CD14-positive monocyte (primary cell): Measurements from ENCODE around the gene CES2. TPM values are rescaled to one million over a fixed set of nuclear protein-coding genes. Genes with fewer than 3 reads are reported as not detected.

Source experiments
- DNase-seq, 3 donors: peaks; one replicate each; pipeline ENCODE4 v3.0.0-alpha.2; 2011 to 2022
- H2AFZ ChIP-seq: 2 replicates; pipeline ENCODE4 v1.6.0; 2012; ENCODE audit warnings: mild to moderate bottlenecking, low read depth, low read length, inconsistent platforms; ENCODE audit not compliant: insufficient read depth, poor library complexity, severe bottlenecking
- H3K27ac ChIP-seq, 2 donors: 1 replicate in 1 of 2; 2 replicates in 1 of 2; pipeline ENCODE4 v1.5.1; 2012 to 2013; ENCODE audit warnings: low read length in 2 of 2, control low read depth in 1 of 2, inconsistent platforms in 1 of 2, low read depth in 1 of 2, mild to moderate bottlenecking in 1 of 2
- H3K27me3 ChIP-seq, 2 donors: one replicate each; pipeline versions ENCODE4 v1.6.0 to v1.6.1; 2011 to 2013; ENCODE audit warnings: low read length in 2 of 2; ENCODE audit not compliant: control insufficient read depth in 2 of 2, insufficient read depth in 2 of 2
- H3K36me3 ChIP-seq, 2 donors: replicated peaks in 1 of 2; 1 replicate in 1 of 2; 2 replicates in 1 of 2; pipeline versions ENCODE4 v1.5.1 to v1.6.1; 2012 to 2013; ENCODE audit warnings: low read length in 2 of 2, control low read depth in 1 of 2, inconsistent platforms in 1 of 2, mild to moderate bottlenecking in 1 of 2; ENCODE audit not compliant: insufficient read depth in 2 of 2, control insufficient read depth in 1 of 2
- H3K4me1 ChIP-seq, 2 donors: 1 replicate in 1 of 2; 2 replicates in 1 of 2; pipeline versions ENCODE4 v1.5.1 to v1.6.1; 2012 to 2013; ENCODE audit warnings: low read length in 2 of 2, control low read depth in 1 of 2, inconsistent platforms in 1 of 2, mild to moderate bottlenecking in 1 of 2, moderate library complexity in 1 of 2; ENCODE audit not compliant: insufficient read depth in 2 of 2, control insufficient read depth in 1 of 2
- H3K4me2 ChIP-seq: replicated peaks from 2 replicates; pipeline ENCODE3; 2012; ENCODE audit warnings: low read length, moderate library complexity, mild to moderate bottlenecking; ENCODE audit not compliant: poor library complexity, severe bottlenecking; ENCODE audit errors: extremely low read depth
- H3K4me3 ChIP-seq, 3 experiments: fragments of 200-600 bp in 1 of 3; sonication (generic) in 1 of 3; replicated peaks in 1 of 3; 1 replicate in 2 of 3; 2 replicates in 1 of 3; pipeline ENCODE4 v1.5.1; 2011 to 2013; ENCODE audit warnings: low read length in 3 of 3, mild to moderate bottlenecking in 3 of 3, control low read depth in 2 of 3, low read depth in 2 of 3, inconsistent platforms in 1 of 3, moderate library complexity in 1 of 3
- H3K79me2 ChIP-seq: 2 replicates; pipeline ENCODE4 v1.6.0; 2012; ENCODE audit warnings: mild to moderate bottlenecking, control low read depth, inconsistent platforms, low read length, moderate library complexity; ENCODE audit not compliant: insufficient read depth
- H3K9ac ChIP-seq: 2 replicates; pipeline ENCODE4 v1.6.0; 2017; ENCODE audit warnings: low read length, mild to moderate bottlenecking; ENCODE audit not compliant: insufficient read depth, poor library complexity, severe bottlenecking
- H3K9me3 ChIP-seq, 2 donors: replicated peaks in 1 of 2; 1 replicate in 1 of 2; 2 replicates in 1 of 2; pipeline versions ENCODE4 v1.5.1 to v1.6.1; 2012 to 2013; ENCODE audit warnings: low read length in 2 of 2, control low read depth in 1 of 2; ENCODE audit not compliant: control insufficient read depth in 1 of 2, insufficient read depth in 1 of 2
- H4K20me1 ChIP-seq: 2 replicates; pipeline ENCODE4 v1.6.0; 2012; ENCODE audit warnings: mild to moderate bottlenecking, low read length, control low read depth, moderate library complexity; ENCODE audit not compliant: insufficient read depth
- H3K27ac Mint-ChIP-seq, 7 donors: one replicate each; pipeline ENCODE4 v1.8.0; 2020; ENCODE audit warnings: mild to moderate bottlenecking in 7 of 7, mixed read lengths in 7 of 7, moderate library complexity in 6 of 7, inconsistent platforms in 2 of 7
- H3K27me3 Mint-ChIP-seq, 3 donors: one replicate each; pipeline ENCODE4 v1.8.0; 2021 to 2022; ENCODE audit warnings: low read depth in 3 of 3, mild to moderate bottlenecking in 3 of 3, mixed read lengths in 3 of 3, moderate library complexity in 3 of 3, inconsistent platforms in 1 of 3
- H3K36me3 Mint-ChIP-seq, 2 donors: one replicate each; pipeline ENCODE4 v1.8.0; 2020; ENCODE audit warnings: mixed read lengths in 2 of 2, inconsistent platforms in 1 of 2, mild to moderate bottlenecking in 1 of 2
- H3K4me1 Mint-ChIP-seq: one replicate; pipeline ENCODE4 v1.8.0; 2020; ENCODE audit warnings: mild to moderate bottlenecking, mixed read lengths
- H3K4me3 Mint-ChIP-seq, 2 donors: one replicate each; pipeline ENCODE4 v1.8.0; 2020; ENCODE audit warnings: mild to moderate bottlenecking in 2 of 2, mixed read lengths in 2 of 2, moderate library complexity in 1 of 2
- H3K9me3 Mint-ChIP-seq, 7 donors: one replicate each; pipeline ENCODE4 v1.8.0; 2020 to 2022; ENCODE audit warnings: mixed read lengths in 7 of 7, mild to moderate bottlenecking in 6 of 7, moderate library complexity in 6 of 7, inconsistent platforms in 2 of 7
- CTCF ChIP-seq: fragments of 200-600 bp; IDR thresholded peaks from one replicate; pipeline ENCODE4 v1.8.0; 2022; ENCODE audit warnings: antibody characterized with exemption, mild to moderate bottlenecking
- WGBS: methylation state at CpG from one replicate; pipeline ENCODE4 v1.1.5; 2013; ENCODE audit warnings: missing lambda C conversion rate; ENCODE audit not compliant: insufficient coverage; 5-methylcytosine and 5-hydroxymethylcytosine counted together
- intact Hi-C, 2 donors: fragments of 100-400 bp; cut with micrococcal nuclease; formaldehyde crosslinking; loops; one replicate each; pipeline versions ENCODE4 v1.15.0 to v1.15.1; 2023
- polyA plus RNA-seq, 3 donors: library from polyadenylated mRNA; depleted of rRNA in 1 of 3; unstranded in 2 of 3; stranded (reverse) in 1 of 3; fragments of 300-500 nt in 2 of 3; fragments of >200 nt in 1 of 3; fragmentation: Illumina TruSeq in 2 of 3; gene quantifications; 1 replicate in 2 of 3; 2 replicates in 1 of 3; pipeline ENCODE4 v1.2.3, GENCODE V29; 2012 to 2021

CES2 gene
- polyA plus RNA-seq, 3 donors = 14.0 to 29.0 (median 23.2) TPM

GRCh38 chr16:66950971-66951790, 15.9 kb downstream of the CES2 start:
- Mint-ChIP-seq H3K36me3 (peaks cover 2 to 3% of the 10 kb centered on the region in 2 donors), H3K4me1 (peaks cover 23% of the 10 kb centered on the region), H3K4me3 (peak overlapping the region in 1 of 2 donors; percentile 56), H3K27ac (no peak overlapping the region), H3K27me3 (peaks cover 52 to 56% (median 55%) of the 10 kb centered on the region in 3 donors), H3K9me3 (peaks cover 0 to 16% (median 9%) of the 10 kb centered on the region in 7 donors)
- Histone ChIP-seq H4K20me1 (no peaks in the 10 kb centered on the region), H3K4me2 (no peak overlapping the region), H3K4me3 (no peak overlapping the region), H3K27me3 (peaks cover 27 to 50% of the 10 kb centered on the region in 2 donors), H3K27ac (no peak overlapping the region), H3K4me1 (peaks cover 17 to 18% of the 10 kb centered on the region in 2 donors), H3K9me3 (peaks cover 0 to 10% of the 10 kb centered on the region in 2 donors), H2AFZ (no peak overlapping the region), H3K79me2 (no peaks in the 10 kb centered on the region), H3K36me3 (no peaks in the 10 kb centered on the region), H3K9ac (no peak overlapping the region)
- WGBS = 100% methylated on average over 2 of the region's 4 CpGs
- intact Hi-C loops = no loop called here
- DNase-seq = no peak
- no peak for TF ChIP-seq CTCF

GRCh38 chr16:66952430-66953110, 17.3 kb downstream of the CES2 start:
- Histone ChIP-seq H3K9me3 (peaks cover 0 to 10% of the 10 kb centered on the region in 2 donors), H2AFZ (no peak overlapping the region), H3K9ac (no peak overlapping the region), H3K4me1 (peaks cover 16 to 19% of the 10 kb centered on the region in 2 donors), H3K79me2 (no peaks in the 10 kb centered on the region), H3K27me3 (peaks cover 27 to 48% of the 10 kb centered on the region in 2 donors), H3K27ac (no peak overlapping the region), H3K4me3 (no peak overlapping the region), H3K36me3 (no peaks in the 10 kb centered on the region), H3K4me2 (no peak overlapping the region), H4K20me1 (no peaks in the 10 kb centered on the region)
- Mint-ChIP-seq H3K4me1 (peaks cover 16% of the 10 kb centered on the region), H3K36me3 (peaks cover 2 to 3% of the 10 kb centered on the region in 2 donors), H3K27ac (no peak overlapping the region), H3K9me3 (peaks cover 0 to 16% (median 9%) of the 10 kb centered on the region in 7 donors), H3K4me3 (peak overlapping the region in 1 of 2 donors; percentile 22), H3K27me3 (peaks cover 47 to 50% (median 49%) of the 10 kb centered on the region in 3 donors)
- DNase-seq = no peak
- intact Hi-C loops = no loop called here
- TF ChIP-seq CTCF = no peak
- 96% methylated on average over 3 of the region's 7 CpGs for WGBS
